SU-DHL-6 (cell line): Measurements from ENCODE around the gene PITPNM3.

Experiments used
- H2AFZ ChIP-seq: fragments of 200-600 bp; sonication (generic); 2 replicates; pipeline ENCODE4 v1.6.1; 2014; ENCODE audit warnings: low read depth, mild to moderate bottlenecking, moderate library complexity, mixed read lengths, antibody characterized with exemption, low read length; ENCODE audit not compliant: severe bottlenecking
- H3F3A ChIP-seq: fragments of 200-600 bp; shearing (Covaris generic); 2 replicates; pipeline ENCODE4 v1.6.0; 2016; ENCODE audit warnings: antibody characterized with exemption, mild to moderate bottlenecking; ENCODE audit not compliant: insufficient read depth
- H3K27ac ChIP-seq: fragments of 200-600 bp; sonication (generic); 2 replicates; pipeline ENCODE4 v1.5.1; 2016; ENCODE audit warnings: low read depth, mild to moderate bottlenecking, low read length, moderate library complexity, mixed read lengths
- H3K27me3 ChIP-seq: fragments of 200-600 bp; sonication (generic), shearing (Covaris generic); 2 replicates; pipeline ENCODE4 v1.6.0; 2014; ENCODE audit warnings: mild to moderate bottlenecking, low read length
- H3K36me3 ChIP-seq: fragments of 200-600 bp; sonication (generic); 2 replicates; pipeline ENCODE4 v1.6.1; 2014; ENCODE audit warnings: mild to moderate bottlenecking, low read length, mixed read lengths
- H3K4me2 ChIP-seq: fragments of 300-600, 200-600 bp; shearing (Covaris generic), sonication (generic); 2 replicates; pipeline ENCODE4 v1.6.0; 2014; ENCODE audit warnings: low read length, low read depth, mild to moderate bottlenecking; ENCODE audit not compliant: poor library complexity, severe bottlenecking
- H3K4me3 ChIP-seq: fragments of 200-600 bp; sonication (generic); 2 replicates; pipeline ENCODE4 v1.5.1; 2014; ENCODE audit warnings: antibody characterized with exemption, low read length, mild to moderate bottlenecking, mixed read lengths; ENCODE audit not compliant: insufficient read depth, poor library complexity, severe bottlenecking
- H3K79me2 ChIP-seq: fragments of 200-600 bp; sonication (generic); 2 replicates; pipeline ENCODE4 v1.6.1; 2014; ENCODE audit warnings: mild to moderate bottlenecking, low read length, moderate library complexity; ENCODE audit not compliant: insufficient read depth
- H3K9ac ChIP-seq: fragments of 200-600 bp; sonication (generic); 2 replicates; pipeline ENCODE4 v1.7.0; 2014; ENCODE audit warnings: mild to moderate bottlenecking, low read length
- H3K9me2 ChIP-seq: fragments of 200-600 bp; sonication (generic); replicated peaks from 2 replicates; pipeline ENCODE4 v1.6.1; 2014; ENCODE audit warnings: low read length; ENCODE audit not compliant: insufficient read depth
- H3K9me3 ChIP-seq: fragments of 200-600 bp; sonication (generic); 2 replicates; pipeline ENCODE4 v1.6.1; 2014; ENCODE audit warnings: low read length, mixed read lengths; ENCODE audit not compliant: insufficient read depth
- H4K20me1 ChIP-seq: fragments of 200-600 bp; sonication (generic); 2 replicates; pipeline ENCODE4 v1.6.1; 2014; ENCODE audit warnings: low read depth, mild to moderate bottlenecking, antibody characterized with exemption, low read length, moderate library complexity, mixed read lengths
- CTCF ChIP-seq: fragments of 200-600 bp; sonication (generic); IDR thresholded peaks from one replicate; pipeline ENCODE4 v1.5.1; 2017; ENCODE audit warnings: antibody characterized with exemption, mild to moderate bottlenecking, low read length, moderate library complexity; ENCODE audit not compliant: insufficient read depth, poor library complexity, severe bottlenecking
- EZH2phosphoT487 ChIP-seq: fragments of 200-600 bp; sonication (generic), shearing (Covaris generic); conservative IDR thresholded peaks from 2 replicates; pipeline ENCODE4 v1.6.1; 2018; ENCODE audit warnings: mild to moderate bottlenecking, antibody characterized with exemption, low read length, moderate library complexity, mixed read lengths

PITPNM3 gene

GRCh38 chr17:6506679-6507231 lies 49.6 kb downstream of the PITPNM3 start:
- TF ChIP-seq CTCF = no peak
- no peak for TF ChIP-seq EZH2phosphoT487
- no peaks in the 10 kb centered on the region for H3K36me3 ChIP-seq

GRCh38 chr17:6505425-6506142 lies 50.8 kb downstream of the PITPNM3 start:
- no peaks in the 10 kb centered on the region for H3K79me2 ChIP-seq
- H3K9ac ChIP-seq = no peak overlapping the region
- H3K4me3 ChIP-seq = no peak overlapping the region
- no peaks in the 10 kb centered on the region for H3K36me3 ChIP-seq
- no peaks in the 10 kb centered on the region for H3F3A ChIP-seq
- H3K9me2 ChIP-seq = no peaks in the 10 kb centered on the region
- H4K20me1 ChIP-seq = no peaks in the 10 kb centered on the region
- H3K27me3 ChIP-seq = no peaks in the 10 kb centered on the region
- H3K27ac ChIP-seq = no peak overlapping the region
- no peak overlapping the region for H3K4me2 ChIP-seq
- H2AFZ ChIP-seq = no peak overlapping the region
- TF ChIP-seq CTCF (no peak), EZH2phosphoT487 (no peak)
- H3K9me3 ChIP-seq = no peaks in the 10 kb centered on the region

More at GRCh38 chr17:6506679-6507231, 49.6 kb downstream of the PITPNM3 start:
- H3K27me3 ChIP-seq = no peaks in the 10 kb centered on the region
- H3K79me2 ChIP-seq = no peaks in the 10 kb centered on the region
- H3K4me2 ChIP-seq = no peak overlapping the region
- no peak overlapping the region for H3K4me3 ChIP-seq
- H3K9ac ChIP-seq = no peak overlapping the region
- H4K20me1 ChIP-seq = no peaks in the 10 kb centered on the region
- H3K27ac ChIP-seq = no peak overlapping the region
- H3K9me3 ChIP-seq = no peaks in the 10 kb centered on the region
- no peaks in the 10 kb centered on the region for H3F3A ChIP-seq
- H3K9me2 ChIP-seq = no peaks in the 10 kb centered on the region
- H2AFZ ChIP-seq = no peak overlapping the region

- no peaks in the 10 kb centered on the region for H3K79me2 ChIP-seq
- no peaks in the 10 kb centered on the region for H3F3A ChIP-seq
- no peaks in the 10 kb centered on the region for H3K9me3 ChIP-seq
- H3K9me2 ChIP-seq = no peaks in the 10 kb centered on the region
- H3K9ac ChIP-seq = no peak overlapping the region
- no peaks in the 10 kb centered on the region for H3K27me3 ChIP-seq
- H2AFZ ChIP-seq = no peak overlapping the region
- H3K4me2 ChIP-seq = no peak overlapping the region
- H3K36me3 ChIP-seq = no peaks in the 10 kb centered on the region
- H3K27ac ChIP-seq = no peak overlapping the region
- no peak for TF ChIP-seq CTCF
- no peak for TF ChIP-seq EZH2phosphoT487
- no peaks in the 10 kb centered on the region for H4K20me1 ChIP-seq
- no peak overlapping the region for H3K4me3 ChIP-seq
Measured at GRCh38 chr17:6503641-6504195, 52.6 kb downstream of the PITPNM3 start.
